NCI-H524 (cell line): Measurements from ENCODE around the gene B3GALT4.

Source experiments
- DNase-seq, 2 experiments: peaks; one replicate each; lab custom pipeline; 2025; lab: John Stamatoyannopoulos, UW

The B3GALT4 gene

DNA sequence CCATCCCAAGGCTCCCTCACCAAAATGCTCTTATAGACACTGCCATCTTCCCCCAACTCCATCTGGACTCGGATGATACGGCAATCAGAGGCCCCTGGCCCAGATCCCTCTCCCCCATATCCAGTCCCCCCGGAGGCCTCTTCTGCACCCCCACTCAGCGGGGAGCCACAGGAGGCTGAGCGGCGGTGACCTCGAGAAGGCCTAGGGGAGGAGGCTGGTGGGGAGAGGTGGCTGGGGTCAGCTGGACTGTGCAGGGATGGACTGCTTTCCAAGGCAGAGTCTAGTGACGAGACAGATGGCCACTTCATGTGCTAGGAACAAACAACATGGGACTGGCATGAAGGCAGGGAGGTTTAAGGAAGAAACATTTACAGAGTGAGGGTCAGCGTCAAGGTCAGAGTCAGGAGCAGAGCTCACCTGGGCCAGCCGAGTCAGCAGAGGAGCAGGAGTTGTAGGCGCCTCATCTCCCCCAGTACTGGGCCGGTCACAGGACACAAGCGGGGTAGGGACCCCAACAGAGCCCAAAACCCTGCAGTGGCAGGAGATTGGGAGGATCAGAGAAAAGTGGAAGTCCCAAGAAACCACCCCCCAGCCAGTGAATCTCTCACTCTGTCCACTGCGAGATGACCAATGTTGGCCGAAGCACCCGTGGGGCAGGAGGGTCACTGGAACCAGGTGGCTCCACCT lies 16.2 kb downstream of the B3GALT4 start:
- DNase-seq = no peak

DNA sequence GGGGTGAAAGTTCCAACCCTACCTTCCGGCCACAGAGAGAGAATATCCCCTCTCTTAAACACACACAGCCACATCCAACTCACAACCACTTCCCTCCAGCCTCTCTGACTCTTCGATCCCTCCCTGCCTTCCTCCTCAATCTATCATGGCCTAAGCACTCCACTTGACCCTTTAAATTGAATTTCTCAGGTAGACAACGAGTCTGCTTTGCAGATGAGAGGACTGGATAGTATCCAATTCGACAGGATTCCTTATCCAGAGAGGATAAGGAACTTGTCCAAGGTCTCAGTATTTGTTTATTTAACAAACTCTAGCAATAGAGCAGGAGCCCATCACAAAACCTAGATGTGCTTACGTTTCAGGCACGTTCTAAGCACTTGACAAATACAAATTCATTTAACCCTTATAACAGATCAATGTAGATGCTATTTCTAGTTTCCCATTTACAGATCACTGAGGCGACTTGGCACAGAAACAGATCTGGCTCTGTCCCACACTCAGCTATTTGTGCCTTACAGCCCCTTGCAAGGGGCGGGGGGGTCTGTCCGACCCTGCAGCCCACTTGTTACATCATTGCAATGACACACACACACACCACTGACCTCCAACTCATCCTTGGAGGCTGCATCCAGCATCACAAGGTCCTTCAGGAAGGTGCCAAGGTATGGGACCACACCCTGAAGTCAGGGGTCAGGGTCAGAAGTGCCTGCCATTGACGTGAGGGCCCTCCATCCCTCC lies 17.3 kb downstream of the B3GALT4 start:
- DNase-seq = no peak

DNA sequence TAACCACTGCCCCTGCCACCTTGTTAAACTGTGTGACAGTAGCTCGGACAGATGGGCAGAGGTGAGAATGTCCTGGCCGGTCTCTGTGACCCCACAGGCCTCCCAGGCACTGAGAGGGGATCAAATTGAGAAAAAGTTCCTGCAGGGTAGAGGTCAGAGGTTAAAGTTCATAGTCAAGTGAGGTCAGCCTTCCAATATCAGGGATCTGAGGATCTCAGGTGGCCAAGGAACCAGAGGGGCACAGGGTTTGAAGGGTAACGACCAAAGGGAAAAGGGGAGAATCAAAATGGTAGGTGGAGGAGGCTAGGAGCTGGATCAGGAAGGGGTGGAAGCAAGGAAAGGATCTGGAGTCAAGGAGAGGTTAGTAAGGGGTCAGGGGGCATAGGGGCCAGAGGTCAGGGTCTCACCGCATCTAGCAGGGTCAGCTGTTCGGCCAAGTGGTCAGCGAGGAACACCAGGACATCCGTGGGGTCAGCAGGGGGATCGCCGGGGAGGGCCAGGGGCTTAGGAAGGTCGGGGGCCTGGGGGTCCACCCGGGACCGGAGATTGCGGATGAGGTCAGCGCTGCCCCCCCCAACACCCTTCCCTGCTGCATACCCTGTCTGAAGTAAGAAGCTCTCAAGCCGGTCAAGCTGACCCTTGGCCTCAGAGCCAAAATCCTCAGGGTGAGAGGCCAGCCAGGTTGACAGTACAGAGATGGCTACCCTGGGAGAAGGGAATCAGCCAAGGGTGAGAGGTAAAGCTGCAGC lies 18.9 kb downstream of the B3GALT4 start:
- DNase-seq = no peak

DNA sequence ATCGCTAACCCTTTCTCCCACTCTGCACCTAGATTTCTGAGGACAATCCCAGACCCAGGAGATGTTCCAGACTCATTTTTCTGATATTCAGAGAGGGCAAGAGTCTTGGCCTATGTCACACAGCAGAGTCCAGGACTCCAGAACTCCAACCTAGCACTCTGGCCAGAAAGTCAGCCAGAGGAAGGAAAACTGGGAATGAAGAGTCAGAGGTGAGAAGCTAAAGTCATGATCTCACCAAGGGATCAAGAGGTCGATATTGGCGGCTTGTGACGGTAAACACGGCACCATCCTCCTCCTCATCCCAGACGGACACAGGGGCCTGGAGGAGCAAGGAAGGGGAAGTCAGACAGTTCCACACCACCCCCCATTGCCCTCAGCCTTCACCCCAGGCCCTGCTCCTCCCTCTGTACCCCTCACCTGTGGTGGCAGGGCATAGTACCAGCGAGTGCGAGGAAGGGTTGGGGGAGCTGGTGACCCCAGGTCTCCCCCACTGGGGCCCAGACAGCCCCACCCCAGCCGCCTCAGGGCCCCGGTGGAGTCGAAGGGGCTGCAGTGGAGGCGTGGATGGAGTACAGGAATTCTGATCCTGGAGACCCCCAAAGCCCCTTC lies 20.0 kb downstream of the B3GALT4 start:
- DNase-seq = no peak

DNA sequence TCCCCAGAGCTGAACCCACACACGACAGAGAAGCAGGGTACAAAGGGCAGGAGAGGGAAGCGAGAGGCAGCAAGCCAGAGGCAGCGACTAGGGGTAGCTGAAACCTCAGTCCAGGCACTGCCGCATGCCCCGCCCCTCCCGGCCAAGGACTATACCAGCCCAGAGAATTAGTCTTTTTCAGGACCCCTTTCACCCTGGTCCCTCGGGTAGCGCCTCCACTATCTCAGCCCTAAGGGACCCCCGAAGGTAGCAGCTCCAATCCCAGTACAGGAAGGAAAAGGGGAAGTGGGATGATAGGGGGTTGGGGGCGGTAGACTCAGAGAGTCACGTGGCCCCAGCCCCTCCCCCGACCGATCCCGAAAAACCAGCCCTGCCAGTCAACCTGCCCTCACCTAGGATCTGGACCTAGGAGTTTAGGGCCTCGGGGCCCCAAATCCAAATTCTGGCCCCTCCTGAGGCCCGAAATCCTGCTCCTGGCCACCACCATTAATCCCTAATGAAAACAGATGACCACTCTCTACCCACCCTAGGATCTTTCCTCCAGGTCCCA lies 20.6 kb downstream of the B3GALT4 start:
- DNase-seq = no peak

DNA sequence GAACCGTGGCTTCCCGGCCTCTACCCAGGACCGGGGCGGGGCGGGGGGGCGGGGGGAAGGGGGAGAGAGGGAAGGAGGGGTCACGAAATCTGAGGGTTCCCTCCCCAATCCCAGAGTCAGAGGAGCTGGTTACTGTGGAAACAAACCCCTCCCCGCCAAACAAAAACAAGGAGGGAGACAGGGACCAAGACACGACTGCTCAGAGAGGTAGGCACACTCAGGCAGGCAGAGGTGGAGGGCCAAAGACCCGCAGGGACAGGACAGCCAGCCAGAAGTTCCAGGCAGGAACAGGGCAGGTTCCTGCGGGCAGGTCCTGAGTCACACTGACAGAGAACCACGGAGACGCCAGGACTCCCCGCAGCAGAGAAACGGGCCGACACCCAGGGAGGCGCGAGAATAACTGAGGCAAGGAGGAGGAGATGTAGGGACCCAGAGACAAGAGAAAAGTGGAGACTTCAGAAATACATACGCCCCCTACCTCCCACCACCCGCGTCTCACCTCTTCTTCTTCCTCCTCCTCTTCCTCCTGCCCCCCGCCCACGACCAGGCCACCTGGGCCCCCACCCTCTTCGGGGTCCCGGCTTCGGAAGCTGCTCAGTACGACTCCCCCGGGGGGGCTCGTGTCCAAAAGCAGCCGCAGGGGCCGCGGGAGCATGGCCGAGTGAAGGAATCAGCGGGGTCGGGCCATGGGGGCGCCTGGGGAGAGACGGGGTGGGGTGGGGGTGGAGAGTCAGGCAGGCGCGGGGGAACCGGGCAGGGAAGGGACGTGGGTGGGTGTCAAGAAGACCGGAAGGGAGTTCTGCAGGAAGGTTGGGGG lies 21.2 kb downstream of the B3GALT4 start:
- peak in 1 of 2 experiments; percentile 46 for DNase-seq

DNA sequence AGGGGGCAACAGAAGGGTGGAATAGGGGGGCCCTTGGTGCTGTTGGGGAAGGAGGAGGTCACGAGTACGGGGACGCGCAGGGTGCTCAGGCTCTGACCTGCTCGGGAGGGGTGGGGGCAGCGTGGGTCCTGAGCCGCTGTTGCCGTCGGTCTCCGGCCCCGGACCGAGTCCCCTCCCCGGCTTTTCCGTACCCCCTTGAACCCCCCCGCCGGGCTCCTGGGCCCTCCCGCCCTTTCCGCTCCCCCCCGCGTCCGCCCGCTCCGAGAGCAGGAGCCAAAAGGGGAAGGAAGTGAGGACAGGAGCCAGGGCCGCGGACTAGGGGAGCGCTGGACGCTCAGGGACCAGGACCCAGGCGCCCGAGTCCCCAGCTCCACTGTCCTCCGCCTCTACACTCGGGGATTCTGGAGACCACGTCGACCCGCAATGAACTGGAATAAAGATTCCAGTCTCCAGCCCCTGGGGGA lies 21.9 kb downstream of the B3GALT4 start, which contains the start of gene RGL2:
TSS of gene RGL2 (minus strand) at position 170 of the 464 bp plus-strand sequence. CDS start 332 bp downstream, outside the sequence.
- peak; percentile 35 to 73 for DNase-seq

DNA sequence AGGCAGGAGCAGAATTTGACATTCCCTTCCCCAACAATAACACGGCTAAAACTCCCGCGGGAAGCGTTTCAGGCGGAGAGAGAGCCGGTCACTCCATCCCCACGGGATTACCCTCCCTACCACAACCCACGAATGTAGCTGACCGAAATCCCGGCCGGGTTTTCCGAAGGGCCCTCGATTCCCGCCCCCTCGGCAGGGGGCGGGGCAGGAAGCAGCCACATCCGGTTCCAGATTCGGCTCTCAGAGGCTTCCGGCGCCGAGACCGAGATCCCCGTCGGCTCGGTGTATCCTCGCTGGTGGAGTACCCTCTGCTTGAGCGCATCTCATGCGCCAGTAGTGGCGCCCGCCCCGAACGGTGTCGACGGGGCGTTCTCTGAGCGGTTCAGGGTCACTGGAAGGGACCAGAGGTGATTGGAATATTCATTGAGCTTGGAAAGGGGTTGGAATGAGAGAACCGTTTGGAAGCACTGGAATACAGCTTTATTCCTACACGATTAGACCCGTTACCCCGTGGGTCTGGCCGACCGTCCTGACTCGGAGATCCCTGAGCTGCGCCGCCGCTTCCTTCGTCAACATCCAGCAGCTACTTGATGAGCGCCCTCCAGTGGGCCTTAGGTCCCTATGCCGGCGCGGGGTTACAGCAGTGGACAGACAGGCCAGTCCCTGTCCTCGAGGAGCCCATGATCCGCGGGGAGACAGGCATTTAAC lies 22.5 kb downstream of the B3GALT4 start:
- DNase-seq = peak; percentile 82 to 94

DNA sequence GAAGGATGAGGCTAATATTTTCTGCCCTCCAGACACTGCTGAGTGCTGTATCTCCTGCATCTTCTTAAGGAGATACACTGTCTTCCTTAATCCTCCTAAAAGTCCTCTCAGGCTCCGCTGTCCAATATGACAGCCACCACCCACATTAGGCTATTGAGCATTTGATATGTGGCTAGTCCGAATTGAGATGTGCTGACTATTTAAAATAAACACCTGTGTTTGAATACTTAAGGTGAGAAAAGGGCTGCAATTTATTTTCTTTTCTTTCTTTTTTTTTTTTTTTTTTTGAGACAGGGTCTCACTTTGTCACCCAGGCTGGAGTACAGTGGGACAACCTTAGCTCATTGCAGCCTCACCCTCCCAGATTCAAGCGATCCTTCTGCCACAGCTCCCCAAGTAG lies 25.0 kb downstream of the B3GALT4 start:
- DNase-seq = no peak

DNA sequence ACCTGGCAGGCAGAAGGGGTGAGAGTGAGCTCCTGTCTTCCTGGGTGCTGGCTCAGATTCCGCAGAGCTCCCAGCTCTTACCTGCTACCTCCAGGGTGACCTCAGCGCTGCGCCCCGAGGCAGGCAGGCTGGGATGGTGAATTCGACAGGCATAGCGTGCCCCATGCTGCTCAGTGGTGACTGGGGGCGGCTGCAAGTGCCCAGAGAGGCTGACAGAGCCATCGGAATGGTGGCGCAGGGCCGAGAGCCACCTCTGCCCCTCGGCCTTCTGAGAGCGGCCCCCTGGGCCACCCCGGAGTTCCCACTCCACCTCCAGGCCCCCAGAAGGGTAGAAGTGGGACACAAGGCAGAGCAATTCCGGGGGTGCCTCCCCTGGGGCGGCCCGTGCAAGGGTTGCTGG lies 27.3 kb downstream of the B3GALT4 start:
- DNase-seq = no peak

DNA sequence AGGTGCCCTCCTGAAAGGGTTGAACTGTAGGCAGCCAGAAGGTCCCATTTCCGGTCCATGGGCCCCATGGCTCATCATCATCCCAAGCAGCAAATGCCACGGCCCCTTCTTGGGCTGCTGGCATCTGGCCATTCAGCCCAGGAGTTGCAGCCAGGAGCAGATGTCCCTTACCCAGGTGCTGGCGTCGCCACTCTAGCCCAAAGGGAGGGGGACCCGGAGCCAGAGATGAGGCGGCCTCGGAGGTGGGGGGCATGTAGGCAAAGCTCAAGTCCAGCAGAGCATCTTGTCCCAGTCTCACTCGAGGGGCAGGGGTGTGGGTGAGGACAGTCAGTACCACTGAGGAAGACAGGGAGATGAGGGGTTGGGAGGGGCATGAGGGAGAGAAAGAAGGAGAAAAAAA lies 28.1 kb downstream of the B3GALT4 start:
- peak; percentile 69 to 79 for DNase-seq

DNA sequence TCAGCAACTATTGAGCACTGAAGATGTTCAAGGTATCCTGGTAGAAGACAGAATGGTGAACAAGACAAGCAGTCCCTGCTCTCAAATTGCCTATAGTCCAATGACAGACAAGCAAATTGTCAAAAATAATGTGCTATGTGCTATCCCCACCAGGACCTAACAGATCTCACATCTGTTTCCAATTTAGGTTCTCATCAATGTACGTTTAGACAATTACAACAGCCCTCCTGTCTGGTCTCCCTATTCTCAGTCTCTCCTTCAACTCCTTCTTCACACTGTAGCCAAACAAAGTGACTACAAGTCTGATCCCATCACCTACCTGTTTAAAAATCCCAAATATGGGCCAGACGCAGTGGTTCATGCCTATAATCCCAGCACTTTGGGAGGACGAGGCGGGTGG lies 29.4 kb downstream of the B3GALT4 start:
- DNase-seq = no peak

DNA sequence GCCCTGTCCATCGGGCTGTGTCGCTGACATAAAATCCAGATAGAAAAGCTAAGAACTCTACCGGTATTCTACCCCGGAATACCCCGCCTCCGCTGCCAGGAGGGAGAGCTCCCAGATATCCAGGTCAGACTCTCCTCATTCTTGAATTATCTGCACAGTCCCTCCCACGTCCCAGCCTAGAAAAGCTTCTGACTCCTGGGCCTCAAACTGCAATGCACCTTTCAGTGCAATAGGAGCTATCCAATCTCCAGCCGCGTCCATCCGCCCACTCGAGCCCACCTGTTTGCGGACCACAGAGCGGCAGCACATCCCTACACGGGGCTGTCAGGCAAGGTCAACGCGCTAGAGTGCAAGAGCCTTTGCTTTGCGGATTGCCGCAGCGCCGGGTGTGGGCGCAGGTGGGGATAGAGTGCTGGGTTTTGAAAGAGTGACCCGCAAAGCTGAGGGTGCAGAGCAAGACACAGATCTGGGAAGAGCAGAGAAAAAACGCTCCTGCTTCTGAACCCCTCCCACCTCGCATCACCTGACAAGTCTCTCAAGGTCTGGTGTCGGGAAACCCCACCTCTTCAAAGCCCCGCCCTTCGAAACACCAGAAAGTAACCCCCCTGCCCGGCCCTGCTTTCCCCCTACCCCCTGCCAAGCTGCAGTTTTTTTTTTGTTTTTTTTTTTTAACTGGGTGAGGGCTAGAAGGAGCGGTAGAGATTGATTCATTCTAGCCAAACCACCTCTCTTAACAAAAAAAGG lies 35.6 kb downstream of the B3GALT4 start:
- peak; percentile 30 to 64 for DNase-seq

DNA sequence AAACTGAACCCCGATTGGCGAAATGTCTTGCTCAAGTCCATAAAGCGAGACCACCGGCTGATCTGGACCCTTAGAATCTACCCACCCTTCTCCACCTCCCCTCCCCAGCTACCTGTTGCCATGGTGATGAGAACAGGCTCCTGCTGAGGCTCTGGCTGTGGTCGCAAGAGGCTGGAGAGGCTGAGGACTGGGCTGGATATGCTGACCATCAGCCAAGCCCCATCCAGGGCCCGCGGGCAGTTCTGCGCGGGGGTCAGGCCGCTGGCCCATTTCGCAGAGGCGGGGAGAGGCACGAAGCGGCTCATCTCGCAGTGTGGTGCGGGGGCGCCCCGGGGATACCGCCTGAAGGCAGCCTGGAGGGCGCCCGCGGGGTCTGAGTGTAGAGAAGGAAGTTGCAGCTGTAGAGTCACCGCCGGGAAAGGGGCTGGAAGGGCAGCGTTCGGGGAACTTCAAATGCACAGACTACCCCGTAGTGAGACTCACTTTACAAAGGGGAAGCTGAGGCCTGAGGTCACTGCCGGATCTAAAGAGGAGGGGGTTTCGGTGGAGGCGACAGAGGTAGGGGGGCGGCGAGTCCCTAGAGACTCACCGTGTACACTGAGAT lies 36.3 kb downstream of the B3GALT4 start:
- peak in 1 of 2 experiments; percentile 40 for DNase-seq

DNA sequence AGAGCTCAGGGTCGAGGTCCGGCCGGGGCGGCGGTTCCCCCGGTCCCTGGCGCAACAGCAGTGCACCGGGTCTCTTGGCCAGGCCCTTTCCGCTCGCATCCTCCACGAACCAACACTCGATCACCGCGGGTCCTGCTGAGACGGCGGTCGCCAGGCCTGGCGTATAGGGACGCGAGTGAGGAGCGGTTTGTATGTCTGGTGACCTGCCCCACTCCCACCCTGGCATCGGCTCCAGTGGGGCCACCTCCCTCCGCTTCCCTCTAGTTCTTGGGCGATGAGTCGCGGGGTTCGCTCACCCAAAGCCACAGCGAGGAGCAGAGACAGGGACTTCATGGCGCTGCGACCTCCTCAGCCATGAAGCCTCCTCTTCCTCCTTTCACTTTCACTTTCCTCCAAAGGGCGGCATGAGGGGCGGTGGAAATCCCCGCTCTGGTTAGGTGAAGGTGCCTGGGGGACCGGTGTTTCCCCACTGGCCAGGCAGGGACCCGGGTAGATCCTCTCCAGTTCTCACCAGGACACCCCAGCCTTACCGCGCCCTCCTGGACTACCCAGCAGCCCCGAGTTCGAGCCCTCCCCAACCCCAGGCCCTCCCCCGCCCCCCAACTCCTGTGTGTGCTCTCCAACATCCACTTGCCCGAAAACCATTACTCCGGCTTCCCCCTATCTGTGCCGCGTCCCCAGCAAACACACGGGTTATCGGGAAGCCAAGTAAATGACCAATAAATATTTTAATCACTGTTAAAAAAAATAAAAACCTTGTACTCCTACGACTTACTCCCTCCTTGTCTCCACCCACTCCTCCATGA lies 37.0 kb downstream of the B3GALT4 start, which contains the start of gene TAPBP:
TSS of gene TAPBP (minus strand) at position 370 of the 806 bp plus-strand sequence. CDS start at position 333, 37 bp downstream.
- peak in 1 of 2 experiments; percentile 18 for DNase-seq

DNA sequence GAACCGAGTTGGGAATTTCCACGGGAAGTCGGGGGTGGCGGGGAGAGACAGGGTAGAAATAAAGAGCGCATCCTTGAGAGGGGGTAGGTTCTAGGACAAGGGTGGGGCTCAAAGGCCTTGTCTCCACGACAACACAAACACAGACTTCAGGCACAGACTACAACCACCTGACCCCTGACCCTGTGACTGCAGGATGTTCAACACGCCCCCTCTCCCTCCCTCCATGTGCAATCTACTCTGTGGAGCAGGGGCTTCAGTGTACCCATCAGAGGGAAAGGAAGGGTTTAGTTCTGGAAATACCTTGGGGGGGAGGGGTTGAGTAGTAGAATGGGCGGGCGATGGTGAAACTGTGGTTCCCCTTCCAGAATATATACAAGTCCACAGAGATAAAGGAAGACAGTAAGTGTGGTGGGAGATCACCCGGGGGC lies 37.6 kb downstream of the B3GALT4 start:
- DNase-seq = no peak

DNA sequence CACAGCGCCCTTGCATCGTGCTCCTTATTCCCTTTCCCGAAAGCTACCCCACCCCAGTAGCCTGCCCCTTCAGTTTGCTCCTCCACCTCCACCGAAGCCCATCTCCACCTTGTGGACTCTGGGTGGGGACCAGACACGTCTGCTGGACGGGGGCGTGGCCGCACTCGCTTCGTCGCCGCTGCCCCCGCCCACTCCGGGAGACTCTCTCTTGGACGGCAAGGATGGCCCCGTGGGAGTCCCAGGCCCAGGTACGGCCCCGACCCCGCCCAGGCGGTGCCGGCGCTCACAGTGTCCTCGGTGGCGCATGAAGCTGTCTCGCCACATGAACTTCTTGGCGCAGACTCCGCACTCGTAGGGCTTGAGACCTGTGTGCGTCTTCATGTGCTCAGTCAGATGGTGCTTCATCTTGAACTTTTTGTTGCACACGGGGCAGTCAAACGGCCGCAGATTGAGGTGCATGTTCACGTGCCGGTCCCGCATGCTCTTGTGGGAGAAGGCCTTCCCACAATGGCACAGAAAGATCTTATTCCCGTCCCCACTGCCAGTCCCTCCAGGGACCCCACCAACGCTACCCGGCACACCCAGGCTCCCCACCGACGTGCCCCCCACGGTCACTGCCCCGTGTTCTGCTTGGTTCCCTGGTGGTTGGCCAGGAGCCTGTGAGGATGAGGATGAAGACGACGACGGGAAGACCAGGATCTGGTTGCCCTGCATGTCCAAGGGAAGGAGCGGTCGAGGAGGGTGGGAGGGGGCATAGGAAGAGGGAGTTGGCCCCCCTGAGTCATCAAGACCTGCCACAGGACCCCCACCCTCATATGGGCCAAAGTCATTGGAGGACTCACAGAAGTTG lies 38.2 kb downstream of the B3GALT4 start:
- no peak for DNase-seq
